IMR-90 (cell line): ENCODE results near the gene EXD1. TPM values are rescaled to one million over a fixed set of nuclear protein-coding genes. Genes with fewer than 3 reads are reported as not detected.
"Not testable (repeated sequence)": the region's sequence is repeated elsewhere in the genome, so short reads cannot be mapped to it uniquely, and the experiment has no call there.

Source experiments
- ATAC-seq: fragments of 200-7000 bp; cut with Tn5 transposase; 2 replicates; pipeline ENCODE4 v1.9.1; 2020; ENCODE audit warnings: low read depth, mild to moderate bottlenecking, moderate library complexity
- BruUV-seq: library from RNA; stranded (reverse); fragments of 400-500 nt; replicated peaks from 2 replicates; lab custom pipeline; 2021; lab: Mats Ljungman, UMichigan
- CTCF ChIA-PET: fragments of 300-600 bp; formaldehyde crosslinking; extraction: SDS; loops from one replicate; lab custom pipeline; 2021; ENCODE audit warnings: antibody characterized with exemption; lab: Yijun Ruan, JAX
- POLR2A ChIA-PET: fragments of 300-600 bp; sonication (Branson Sonifier 250); formaldehyde crosslinking; loops from one replicate; lab custom pipeline; 2022; ENCODE audit warnings: antibody characterized with exemption; ENCODE audit not compliant: unreplicated experiment; lab: Charles Lee
- DNase-seq: peaks from one replicate; pipeline ENCODE4 v3.0.0; 2013
- H2AFZ ChIP-seq: replicated peaks from 2 replicates; pipeline ENCODE3; 2013; ENCODE audit warnings: low read length, mild to moderate bottlenecking; ENCODE audit not compliant: poor library complexity
- H2AK5ac ChIP-seq: 2 replicates; pipeline ENCODE4 v1.6.1; 2013; ENCODE audit warnings: low read depth, low read length, inconsistent platforms
- H2AK9ac ChIP-seq: replicated peaks from 2 replicates; pipeline ENCODE3; 2013; ENCODE audit warnings: mild to moderate bottlenecking, low read depth, low read length, moderate library complexity; ENCODE audit not compliant: poor library complexity
- H2BK120ac ChIP-seq: 2 replicates; pipeline ENCODE4 v1.6.1; 2013; ENCODE audit warnings: low read depth, low read length, inconsistent platforms
- H2BK15ac ChIP-seq: 3 replicates; pipeline ENCODE4 v1.6.1; 2013; ENCODE audit warnings: low read depth, low read length, inconsistent platforms
- H2BK20ac ChIP-seq: 2 replicates; pipeline ENCODE4 v1.6.1; 2013; ENCODE audit warnings: low read depth, mild to moderate bottlenecking, inconsistent platforms, low read length, moderate library complexity
- H2BK5ac ChIP-seq: 2 replicates; pipeline ENCODE4 v1.6.1; 2013; ENCODE audit warnings: mild to moderate bottlenecking, low read depth, low read length, inconsistent platforms; ENCODE audit not compliant: poor library complexity, severe bottlenecking
- H3K14ac ChIP-seq: replicated peaks from 2 replicates; pipeline ENCODE4 v1.6.1; 2013; ENCODE audit warnings: low read depth, low read length, inconsistent platforms
- H3K18ac ChIP-seq: 2 replicates; pipeline ENCODE4 v1.6.1; 2013; ENCODE audit warnings: low read depth, low read length, control low read depth
- H3K23ac ChIP-seq: 2 replicates; pipeline ENCODE4 v1.6.1; 2013; ENCODE audit warnings: low read depth, low read length, inconsistent platforms
- H3K27ac ChIP-seq: 2 replicates; pipeline ENCODE4 v1.5.1; 2013; ENCODE audit warnings: mild to moderate bottlenecking, control low read depth, low read length; ENCODE audit not compliant: insufficient read depth
- H3K27me3 ChIP-seq: 2 replicates; pipeline ENCODE4 v1.6.1; 2013; ENCODE audit warnings: low read length; ENCODE audit not compliant: control insufficient read depth, insufficient read depth
- H3K36me3 ChIP-seq: 2 replicates; pipeline ENCODE4 v1.6.1; 2013; ENCODE audit warnings: low read length, mixed read lengths; ENCODE audit not compliant: control insufficient read depth, insufficient read depth
- H3K4ac ChIP-seq: 2 replicates; pipeline ENCODE4 v1.6.1; 2013; ENCODE audit warnings: low read depth, low read length, inconsistent platforms
- H3K4me1 ChIP-seq: 2 replicates; pipeline ENCODE4 v1.6.1; 2013; ENCODE audit warnings: low read length, mixed read lengths; ENCODE audit not compliant: control insufficient read depth, insufficient read depth
- H3K4me2 ChIP-seq: 2 replicates; pipeline ENCODE4 v1.6.1; 2013; ENCODE audit warnings: low read depth, mild to moderate bottlenecking, control low read depth, low read length, moderate library complexity
- H3K4me3 ChIP-seq: 2 replicates; pipeline ENCODE4 v1.5.1; 2013; ENCODE audit warnings: low read depth, mild to moderate bottlenecking, control low read depth, low read length, moderate library complexity; ENCODE audit not compliant: insufficient read depth
- H3K56ac ChIP-seq: 2 replicates; pipeline ENCODE4 v1.6.1; 2013; ENCODE audit warnings: low read length, inconsistent platforms; ENCODE audit not compliant: insufficient read depth; ENCODE audit errors: extremely low read depth
- H3K79me1 ChIP-seq, 2 experiments: 2 replicates each; pipeline ENCODE4 v1.6.1; 2013; ENCODE audit warnings: low read length in 2 of 2, inconsistent platforms in 1 of 2, low read depth in 1 of 2
- H3K9ac ChIP-seq: 2 replicates; pipeline ENCODE4 v1.6.1; 2013; ENCODE audit warnings: low read depth, low read length, control low read depth
- H3K9me1 ChIP-seq: 2 replicates; pipeline ENCODE4 v1.6.1; 2013; ENCODE audit warnings: low read length, inconsistent platforms; ENCODE audit not compliant: insufficient read depth
- H3K9me3 ChIP-seq: 2 replicates; pipeline ENCODE4 v1.6.1; 2013; ENCODE audit warnings: low read length; ENCODE audit not compliant: control insufficient read depth, insufficient read depth
- H4K20me1 ChIP-seq: 2 replicates; pipeline ENCODE4 v1.6.1; 2013; ENCODE audit warnings: low read length, inconsistent platforms; ENCODE audit not compliant: insufficient read depth
- H4K5ac ChIP-seq: 2 replicates; pipeline ENCODE4 v1.6.1; 2013; ENCODE audit warnings: mild to moderate bottlenecking, low read depth, low read length, control low read depth
- H4K8ac ChIP-seq, 2 experiments: 2 replicates each; pipeline ENCODE4 v1.6.1; 2013; ENCODE audit warnings: low read depth in 2 of 2, low read length in 2 of 2, control low read depth in 1 of 2, inconsistent platforms in 1 of 2
- H4K91ac ChIP-seq: 2 replicates; pipeline ENCODE4 v1.6.1; 2013; ENCODE audit warnings: low read depth, low read length, inconsistent platforms; ENCODE audit not compliant: insufficient read depth
- WGBS, 2 experiments: methylation state at CpG; one replicate each; pipeline versions ENCODE4 v1.1.5 to v1.1.7; 2013; ENCODE audit warnings: missing lambda C conversion rate in 2 of 2; ENCODE audit not compliant: insufficient read length in 1 of 2; ENCODE audit errors: extremely low coverage in 2 of 2; 5-methylcytosine and 5-hydroxymethylcytosine counted together
- dilution Hi-C: fragments of 300-500 bp; cut with HindIII; formaldehyde crosslinking; loops from one replicate; pipeline ENCODE4 v1.14.3; 2018; ENCODE audit warnings: low sequenced_read_pairs; ENCODE audit not compliant: unreplicated experiment
- in situ Hi-C: fragments of 300-500 bp; cut with MboI; formaldehyde crosslinking; loops from 3 replicates; pipeline ENCODE4 v1.14.3; 2019; ENCODE audit warnings: low sequenced_read_pairs, inconsistent platforms, mixed read lengths
- intact Hi-C: fragments of 100-400 bp; cut with micrococcal nuclease; formaldehyde crosslinking; loops from 2 replicates; pipeline ENCODE4 v1.10.0; 2022
- polyA plus RNA-seq, 3 experiments: library from polyadenylated mRNA; depleted of rRNA; stranded (reverse); fragments of >200 nt; gene quantifications; 2 replicates each; pipeline ENCODE4 v1.2.3, GENCODE V29; 2012; ENCODE audit warnings: low replicate concordance in 1 of 3
- total RNA-seq: library from RNA; depleted of rRNA; stranded (reverse); fragments of >200 nt; gene quantifications from 2 replicates; pipeline ENCODE4 v1.2.3, GENCODE V29; 2012

Gene EXD1
- total and polyA plus RNA-seq, 2 of the 4 experiments (the other 2 are of a cell fraction) = not detected

DNA sequence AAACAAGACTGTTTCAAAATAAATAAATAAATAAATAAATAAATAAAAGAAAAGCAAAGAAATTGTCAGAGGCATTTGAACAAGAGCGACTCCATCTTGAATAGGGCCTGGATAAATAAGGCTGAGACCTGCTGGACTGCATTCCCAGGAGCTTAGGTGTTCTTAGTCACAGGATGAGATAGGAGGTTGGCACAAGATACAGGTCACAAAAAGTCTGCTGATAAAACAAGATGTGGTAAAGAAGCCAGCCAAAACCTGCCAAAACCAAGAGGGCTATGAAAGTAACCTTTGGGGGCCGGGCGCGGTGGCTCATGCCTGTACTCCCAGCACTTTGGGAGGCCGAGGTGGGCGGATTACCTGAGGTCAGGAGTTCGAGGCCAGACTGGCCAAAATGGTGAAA lies 91.4 kb downstream of the EXD1 start:
- BruUV-seq, H3K9me1 ChIP-seq, H3K9me3 ChIP-seq, H3K4me1 ChIP-seq, H3K23ac ChIP-seq, H2AK9ac ChIP-seq, H4K5ac ChIP-seq, intact Hi-C loops, H2BK120ac ChIP-seq, H2AK5ac ChIP-seq, H3K79me1 ChIP-seq, H3K27me3 ChIP-seq, H3K27ac ChIP-seq, in situ Hi-C loops, H3K56ac ChIP-seq, H2BK15ac ChIP-seq, H3K18ac ChIP-seq, H3K36me3 ChIP-seq, H4K8ac ChIP-seq, H2AFZ ChIP-seq, H3K9ac ChIP-seq, POLR2A ChIA-PET, H3K4ac ChIP-seq, ATAC-seq, H3K14ac ChIP-seq, H4K20me1 ChIP-seq, H2BK20ac ChIP-seq, H4K91ac ChIP-seq, DNase-seq, dilution Hi-C loops, H3K4me2 ChIP-seq, H2BK5ac ChIP-seq, H3K4me3 ChIP-seq, CTCF ChIA-PET: not testable (repeated sequence)
- 100% methylated on average over 3 of the region's 7 CpGs; no CpG with 5 or more reads in 1 of the 2 experiments for WGBS, 2 experiments

DNA sequence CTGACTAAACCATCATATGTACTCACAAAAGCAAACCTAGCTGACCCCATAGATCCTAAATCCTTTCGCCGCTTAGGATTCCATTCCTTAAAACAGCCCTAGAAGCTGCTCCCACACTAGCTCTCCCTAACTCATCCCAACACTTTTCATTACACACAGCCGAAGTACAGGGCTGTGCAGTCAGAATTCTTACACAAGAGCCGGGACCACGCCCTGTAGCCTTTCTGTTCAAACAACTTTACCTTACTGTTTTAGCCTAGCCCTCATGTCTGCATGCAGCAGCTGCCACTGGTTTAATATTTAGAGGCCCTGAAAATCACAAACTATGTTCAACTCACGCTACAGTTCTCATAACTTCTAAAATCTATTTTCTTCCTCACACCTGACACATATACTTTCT lies 95.0 kb downstream of the EXD1 start:
- H3K79me1 ChIP-seq, H3K23ac ChIP-seq, intact Hi-C loops, H2BK5ac ChIP-seq, H2BK120ac ChIP-seq, H2AFZ ChIP-seq, H3K9me3 ChIP-seq, H3K9me1 ChIP-seq, H3K18ac ChIP-seq, H4K91ac ChIP-seq, in situ Hi-C loops, H2BK15ac ChIP-seq, H2BK20ac ChIP-seq, CTCF ChIA-PET, H4K5ac ChIP-seq, ATAC-seq, H3K4me1 ChIP-seq, H3K4me2 ChIP-seq, dilution Hi-C loops, DNase-seq, H3K14ac ChIP-seq, H3K9ac ChIP-seq, H3K4me3 ChIP-seq, H3K4ac ChIP-seq, H4K20me1 ChIP-seq, BruUV-seq, H3K56ac ChIP-seq, H4K8ac ChIP-seq, H2AK9ac ChIP-seq, H2AK5ac ChIP-seq, H3K27ac ChIP-seq, H3K36me3 ChIP-seq, POLR2A ChIA-PET: not testable (repeated sequence)
- no CpG with 5 or more reads among the region's 6 CpGs for WGBS, 2 experiments
- peaks cover 16% of the 10 kb centered on the region for H3K27me3 ChIP-seq
